NCI-H2107 (cell line): ENCODE data around the gene CRYGN.

Experiments
- DNase-seq: peaks from one replicate; lab custom pipeline; 2025; lab: John Stamatoyannopoulos, UW

CRYGN gene

GRCh38 chr7:151406886-151407583 is 32.9 kb downstream of the CRYGN start:
- DNase-seq: no peak

- DNase-seq: no peak
Measured at GRCh38 chr7:151406051-151406875, 33.7 kb downstream of the CRYGN start.

- no peak for DNase-seq
Measured at GRCh38 chr7:151405588-151405987, 34.4 kb downstream of the CRYGN start.

- no peak for DNase-seq
Measured at GRCh38 chr7:151405056-151405455, 34.9 kb downstream of the CRYGN start.

- DNase-seq: no peak
Measured at GRCh38 chr7:151404216-151405011, 35.5 kb downstream of the CRYGN start.

- no peak for DNase-seq
Measured at GRCh38 chr7:151403764-151404163, 36.2 kb downstream of the CRYGN start.

GRCh38 chr7:151402029-151402835 is 37.7 kb downstream of the CRYGN start:
- DNase-seq: no peak

GRCh38 chr7:151400626-151401315 is 39.2 kb downstream of the CRYGN start:
- DNase-seq: no peak

GRCh38 chr7:151399906-151400305 is 40.0 kb downstream of the CRYGN start:
- DNase-seq: no peak

- DNase-seq: no peak
Measured at GRCh38 chr7:151399305-151399601, 40.7 kb downstream of the CRYGN start.

- no peak for DNase-seq
Measured at GRCh38 chr7:151398446-151399304, 41.3 kb downstream of the CRYGN start.

GRCh38 chr7:151397026-151397425 is 42.9 kb downstream of the CRYGN start:
- DNase-seq: no peak

GRCh38 chr7:151396328-151396970 is 43.5 kb downstream of the CRYGN start:
- DNase-seq: no peak

- DNase-seq: no peak
Measured at GRCh38 chr7:151395036-151395367, 44.9 kb downstream of the CRYGN start.

- no peak for DNase-seq
Measured at GRCh38 chr7:151394076-151395035, 45.6 kb downstream of the CRYGN start.

GRCh38 chr7:151393031-151393977 is 46.6 kb downstream of the CRYGN start:
- DNase-seq: no peak

GRCh38 chr7:151392426-151392825 is 47.5 kb downstream of the CRYGN start:
- no peak for DNase-seq

- no peak for DNase-seq
Measured at GRCh38 chr7:151392002-151392401, 47.9 kb downstream of the CRYGN start.
